ENCODE data around the gene LDHAL6B.

The LDHAL6B gene

DNA sequence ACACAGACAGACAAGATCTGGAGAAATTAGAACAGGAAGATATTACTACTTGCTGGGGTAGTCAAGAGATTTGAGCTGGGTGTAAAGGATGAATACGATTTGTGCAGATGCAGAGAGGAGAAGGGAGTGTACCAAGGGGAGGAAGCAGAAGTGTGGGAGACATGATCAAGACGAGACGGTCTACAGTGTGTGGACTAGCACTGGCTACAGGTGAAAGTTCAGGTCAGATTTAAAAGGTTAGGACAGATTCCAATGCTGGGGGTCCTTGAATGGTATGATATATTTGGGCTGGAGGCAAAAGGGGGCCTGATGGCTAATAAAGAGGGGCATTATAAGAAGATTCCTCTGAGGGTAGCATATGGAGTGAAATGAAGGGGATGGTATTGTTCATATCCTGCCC is 12.1 kb downstream of the LDHAL6B start:
- no peak for DNase-seq (ENCODE audit: low spot score)

DNA sequence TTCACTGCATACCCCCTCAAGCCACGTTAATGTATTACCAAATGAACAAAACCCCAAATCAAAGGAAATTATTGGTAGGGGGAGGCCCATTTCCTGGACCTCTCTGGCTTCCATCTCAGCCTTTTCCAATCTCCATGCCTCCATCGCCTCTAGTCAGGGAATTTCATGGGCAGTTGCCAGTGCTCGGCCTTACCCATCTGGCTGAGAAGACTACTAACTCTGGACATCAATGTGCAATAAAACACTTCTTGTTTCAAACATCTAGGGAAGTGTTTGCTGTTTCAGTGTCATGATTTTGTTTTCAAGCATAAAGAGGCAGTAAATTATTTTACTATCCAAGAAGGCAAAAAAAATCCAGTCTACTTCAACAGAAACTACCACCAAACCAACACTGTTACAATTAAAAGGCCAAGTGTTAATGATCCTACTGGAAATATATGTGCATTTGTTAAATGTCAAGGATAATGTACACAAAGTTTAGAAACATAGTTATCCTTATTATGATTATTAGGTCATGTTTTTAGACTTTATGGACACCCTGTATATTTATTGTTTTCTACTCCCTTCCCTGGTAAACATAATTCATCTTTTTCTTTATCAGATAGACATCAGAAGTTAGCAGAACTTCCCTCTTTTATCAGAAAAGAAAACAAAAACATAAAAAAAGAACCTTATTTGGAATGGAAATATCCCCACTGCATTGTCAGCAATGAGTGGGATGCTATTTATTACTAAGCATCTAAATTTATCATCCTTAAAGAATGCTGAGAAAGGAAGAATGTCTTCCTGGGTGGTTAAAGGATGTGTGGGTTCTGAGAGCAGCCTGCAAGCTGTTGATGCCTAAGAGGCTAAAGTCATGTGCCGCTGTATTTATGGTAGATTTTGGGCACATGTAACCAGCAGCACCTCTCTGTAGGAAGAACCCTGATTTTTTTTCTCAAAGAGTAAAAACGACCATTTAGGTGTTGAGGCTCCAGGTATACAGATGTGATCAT is 15.2 kb downstream of the LDHAL6B start:
- peak; percentile 77 for DNase-seq (ENCODE audit: low spot score)

DNA sequence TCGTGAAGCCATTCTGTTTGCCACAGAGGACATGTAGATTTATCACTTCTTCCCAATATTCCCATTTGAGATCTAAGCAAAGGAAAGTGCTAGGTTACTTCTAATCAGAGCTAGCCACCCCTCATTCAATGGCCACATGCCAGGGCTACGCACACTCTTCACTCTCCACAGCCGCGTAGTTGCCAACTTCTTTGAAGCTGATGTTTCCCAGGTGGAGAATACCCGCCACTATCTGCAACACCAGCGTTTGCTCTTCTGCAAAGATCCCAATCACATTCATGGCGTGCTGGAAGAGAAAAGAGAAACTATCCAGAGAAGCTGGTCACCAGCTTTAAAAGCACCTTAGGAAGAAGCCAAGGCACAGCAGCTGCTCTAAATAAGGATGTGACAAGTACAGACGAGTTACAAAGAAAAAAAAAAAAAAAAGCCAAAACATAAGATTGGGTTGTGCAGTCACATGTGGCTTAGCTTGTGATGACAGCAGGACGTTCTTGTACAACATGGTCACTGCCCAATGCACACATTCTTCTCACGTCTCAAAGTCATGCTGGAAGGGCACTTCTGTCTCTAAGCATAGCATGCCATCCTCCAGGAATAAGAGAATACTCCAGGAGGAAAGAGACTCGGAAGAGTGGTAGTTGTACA is 16.4 kb downstream of the LDHAL6B start:
- no peak for DNase-seq (ENCODE audit: low spot score)

DNA sequence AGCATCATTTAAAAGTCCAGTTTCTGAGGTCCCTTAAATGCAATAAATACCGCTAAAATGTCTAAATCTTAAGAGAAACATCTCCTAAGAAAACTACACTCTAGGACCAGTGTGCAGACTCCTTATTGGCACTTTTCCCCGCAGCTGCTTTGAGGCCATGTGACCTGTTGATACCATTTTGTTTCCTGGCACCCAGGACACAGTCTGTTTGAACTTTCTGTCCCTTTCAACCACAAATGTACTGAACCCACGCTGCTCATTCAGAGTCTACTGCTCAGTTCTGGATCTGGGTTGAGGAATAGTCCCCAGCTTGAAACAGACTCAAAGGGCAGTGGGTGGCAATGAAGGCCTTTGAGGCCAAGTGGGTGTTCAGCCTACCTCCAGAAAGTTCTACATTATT is 17.1 kb downstream of the LDHAL6B start:
- DNase-seq (ENCODE audit: low spot score) = no peak

DNA sequence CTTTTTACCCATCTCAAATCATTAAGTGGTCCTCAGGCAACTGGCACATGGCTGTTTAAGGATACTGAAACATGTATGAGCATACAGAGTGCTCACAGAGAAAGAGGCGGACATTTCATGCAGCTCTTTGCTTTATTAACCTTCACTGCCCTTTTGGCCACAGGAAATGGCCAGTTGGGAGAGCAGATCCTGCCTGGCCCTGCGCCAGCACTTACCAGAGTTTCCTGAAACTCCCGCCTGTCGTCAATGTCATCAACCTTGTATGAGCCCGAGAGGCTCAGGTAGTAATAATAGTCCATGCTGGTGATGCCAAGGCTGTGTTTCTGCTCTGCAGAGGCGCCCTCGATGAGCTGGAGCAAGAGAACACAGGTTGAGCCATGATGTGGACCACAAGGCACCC is 17.8 kb downstream of the LDHAL6B start:
- DNase-seq (ENCODE audit: low spot score) = no peak

DNA sequence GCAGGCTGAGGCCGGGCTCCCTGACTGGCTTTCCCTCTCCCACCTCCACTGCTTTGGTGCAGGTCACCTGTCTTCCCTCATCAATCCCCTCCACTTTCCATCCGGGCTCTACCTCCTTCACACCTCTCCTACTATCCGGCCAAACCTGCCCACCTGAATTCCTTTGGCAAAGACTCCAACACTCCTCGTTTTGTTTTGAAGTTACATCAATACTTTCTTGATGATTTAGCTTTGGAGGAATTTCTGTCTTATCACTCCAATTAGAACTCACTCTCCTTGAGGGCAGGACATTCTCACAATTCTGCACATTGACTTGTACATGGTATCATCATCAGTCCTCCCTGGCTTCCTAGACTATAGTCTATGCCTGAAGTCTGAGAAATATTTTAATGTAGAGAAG is 20.4 kb downstream of the LDHAL6B start:
- no peak for DNase-seq (ENCODE audit: low spot score)

DNA sequence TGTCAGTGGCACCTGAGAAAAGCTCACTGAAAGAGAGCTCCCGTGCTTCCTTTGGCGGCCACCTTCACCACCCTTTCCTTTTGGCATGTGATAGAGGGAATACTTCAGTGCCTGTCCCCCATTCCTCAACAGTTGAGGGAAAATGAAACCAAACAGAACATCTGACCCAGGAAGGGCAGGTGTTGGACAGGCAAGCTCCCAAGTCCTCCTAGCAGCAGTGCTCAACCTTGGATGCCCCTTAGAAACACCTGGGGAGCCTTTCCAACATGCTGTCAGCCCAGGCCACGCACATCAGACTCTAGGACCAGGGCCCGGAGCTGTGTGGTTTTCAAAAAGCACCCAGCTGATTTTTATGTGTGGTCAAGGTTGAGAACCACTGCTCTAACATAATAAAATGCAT is 22.4 kb downstream of the LDHAL6B start:
- DNase-seq (ENCODE audit: low spot score) = no peak

DNA sequence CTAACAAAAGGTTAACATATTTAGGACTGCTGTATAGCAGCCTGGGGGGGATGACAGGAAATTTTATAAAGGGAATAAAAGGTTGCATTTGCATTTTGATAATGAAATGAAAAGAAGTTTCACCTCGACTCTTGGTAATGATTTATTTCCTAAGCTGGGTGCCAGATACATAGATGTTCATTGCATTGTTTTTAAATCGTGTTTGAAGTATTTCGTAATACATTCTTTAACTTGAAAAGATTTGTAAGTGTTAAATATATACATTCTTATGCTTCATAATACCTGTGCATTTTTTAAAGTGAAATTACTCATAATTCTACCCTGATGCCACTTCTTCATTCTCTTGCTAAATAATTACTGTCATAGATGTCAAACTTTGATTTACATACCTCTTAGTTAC is 22.8 kb downstream of the LDHAL6B start:
- no peak for DNase-seq (ENCODE audit: low spot score)

DNA sequence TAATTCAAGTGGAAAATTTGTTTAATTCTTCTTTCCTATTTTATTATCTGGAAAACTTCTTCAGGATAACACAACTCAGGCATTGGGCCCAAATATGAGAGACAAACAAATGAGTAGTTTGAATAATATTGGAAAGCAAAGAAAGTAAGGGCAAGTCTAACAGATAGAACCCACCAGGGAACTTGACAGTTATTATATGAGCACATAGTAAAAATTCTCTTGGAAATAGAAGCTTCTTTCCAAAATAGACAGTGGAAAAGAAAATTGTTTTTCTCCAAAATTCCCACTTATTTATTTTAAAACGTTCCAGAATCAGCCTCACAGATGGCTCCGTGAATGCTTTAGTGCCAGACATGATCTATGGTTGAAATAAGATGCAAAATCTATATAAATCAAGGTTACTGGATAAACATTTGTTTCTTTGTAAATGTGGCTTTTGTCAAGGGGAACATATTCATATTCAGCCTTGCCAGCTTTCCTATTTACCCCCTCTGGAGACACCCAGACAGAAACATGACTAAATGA is 23.9 kb downstream of the LDHAL6B start:
- DNase-seq (ENCODE audit: low spot score) = no peak

DNA sequence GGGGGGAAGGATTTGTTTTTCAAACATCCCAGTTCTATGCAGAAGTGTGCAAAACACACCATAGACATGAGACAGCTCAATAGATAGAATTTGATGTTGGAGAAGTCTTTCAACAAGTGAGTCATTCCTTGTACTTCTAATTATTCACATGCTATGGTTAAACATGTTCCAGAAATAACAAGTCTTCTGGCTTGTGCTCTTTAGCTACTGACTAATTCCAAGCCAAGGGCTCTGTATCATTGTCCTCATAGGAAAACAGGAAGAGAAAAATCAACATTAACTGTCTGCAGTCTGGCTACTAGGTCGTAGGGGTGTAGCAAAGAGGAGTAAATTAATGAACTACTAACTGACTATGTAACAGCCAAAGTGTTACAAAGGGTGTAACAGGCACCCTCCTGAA is 25.8 kb downstream of the LDHAL6B start:
- no peak for DNase-seq (ENCODE audit: low spot score)

DNA sequence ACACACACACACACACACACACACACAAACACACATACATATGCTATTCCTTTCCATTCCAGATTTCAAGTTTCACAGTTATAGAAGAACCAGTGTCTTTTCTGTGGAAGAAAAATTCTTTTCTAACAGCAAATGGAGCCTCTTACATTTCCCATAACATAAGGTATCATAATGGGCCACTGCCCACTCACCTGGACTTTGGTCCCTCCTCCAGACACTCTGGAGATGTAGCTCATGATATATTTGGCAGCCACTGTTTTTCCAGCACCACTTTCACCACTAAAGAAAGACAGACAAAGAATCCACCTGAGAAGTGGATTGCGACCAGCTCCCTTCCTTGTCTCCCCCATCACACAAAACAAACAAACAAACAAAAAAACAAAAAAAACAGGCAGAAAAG is 29.8 kb downstream of the LDHAL6B start:
- DNase-seq (ENCODE audit: low spot score) = no peak

DNA sequence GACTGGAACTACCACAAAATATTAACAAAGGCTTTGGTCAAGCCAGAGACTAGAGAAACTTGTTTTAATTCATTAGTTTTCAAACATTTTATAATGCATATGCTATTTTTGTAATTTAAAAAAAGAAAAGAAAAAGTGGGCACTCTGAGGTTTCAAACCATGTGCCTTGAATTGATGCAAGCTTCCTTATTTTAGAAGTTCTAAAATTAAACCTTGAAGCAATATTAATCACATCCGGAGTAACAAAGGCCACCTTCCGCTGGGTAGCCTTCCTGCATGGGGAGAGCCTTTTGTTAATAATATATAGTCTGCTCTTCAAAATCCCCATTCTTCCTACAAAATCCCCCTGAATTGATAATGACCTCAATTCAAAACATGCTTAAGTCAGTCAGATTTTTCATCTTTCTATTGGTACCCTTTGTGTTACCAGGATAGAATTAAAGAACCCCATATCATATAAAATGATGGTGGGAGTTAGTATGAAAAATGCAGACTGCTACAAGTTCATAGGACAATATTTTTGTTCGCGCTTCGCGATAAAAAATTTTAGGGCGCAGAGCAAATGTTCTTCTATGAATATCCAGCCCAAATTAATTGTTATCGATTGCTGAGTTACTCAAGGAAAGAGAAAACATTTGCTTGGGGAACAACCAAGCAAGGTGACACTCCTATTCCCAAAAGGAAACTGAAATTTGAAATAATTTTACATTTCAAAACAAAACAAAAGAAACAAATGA is 30.6 kb downstream of the LDHAL6B start:
- no peak for DNase-seq (ENCODE audit: low spot score)

DNA sequence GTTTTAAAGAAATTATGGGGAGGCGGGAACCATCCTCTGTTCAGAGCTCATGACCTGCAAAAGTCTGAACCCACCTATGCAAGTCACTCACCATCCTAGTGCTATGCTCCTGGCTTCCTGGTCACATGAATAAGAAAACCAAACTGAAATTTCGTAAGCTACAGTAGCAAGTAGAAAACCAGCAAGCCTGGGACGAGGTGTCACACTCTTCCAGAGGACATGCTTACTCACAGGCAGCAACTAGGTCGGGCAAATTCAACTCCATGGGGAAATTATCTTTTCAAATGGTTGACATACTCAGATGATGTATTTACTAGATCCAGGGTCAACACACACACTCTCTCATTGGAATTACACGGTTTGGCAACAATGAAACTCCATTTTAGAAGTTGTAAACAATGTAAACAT is 31.3 kb downstream of the LDHAL6B start:
- DNase-seq (ENCODE audit: low spot score) = no peak

DNA sequence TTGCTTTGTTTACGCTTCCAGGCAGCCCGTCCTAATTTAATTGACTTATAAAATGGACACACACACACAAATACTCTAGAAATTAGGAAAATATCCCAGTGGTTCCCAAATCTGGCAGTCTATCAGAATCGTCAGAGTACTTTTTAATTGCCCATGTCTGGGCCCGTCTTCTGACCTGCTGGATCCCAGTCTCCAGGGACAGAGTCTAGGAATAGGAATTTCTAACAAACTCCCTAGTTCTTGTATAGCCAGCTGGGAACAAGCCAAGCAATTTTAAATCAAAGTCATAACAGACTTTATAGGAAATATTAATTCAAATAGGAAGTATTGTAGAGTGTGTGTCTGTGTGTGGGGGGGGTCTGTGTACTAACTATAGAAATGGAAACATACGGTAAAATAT is 33.4 kb downstream of the LDHAL6B start:
- no peak for DNase-seq (ENCODE audit: low spot score)

DNA sequence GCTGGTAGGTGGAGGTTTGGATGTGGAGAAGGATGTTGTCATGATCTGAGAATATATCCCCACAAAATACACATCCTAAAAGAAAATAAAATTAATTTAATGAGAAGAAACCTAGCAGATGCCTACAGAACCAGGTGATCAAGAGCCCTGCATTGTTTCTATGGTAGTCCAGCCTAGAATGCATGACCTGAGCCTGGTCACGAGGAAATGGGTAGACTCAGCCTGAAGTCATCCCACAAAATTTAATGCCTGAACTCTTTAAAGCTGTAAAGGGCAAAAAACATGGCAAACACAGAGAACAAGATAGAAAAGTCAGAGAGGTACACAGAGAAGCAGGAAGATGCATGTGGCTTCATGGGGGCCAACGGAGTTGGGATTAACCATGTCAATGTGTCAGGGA is 36.0 kb downstream of the LDHAL6B start:
- DNase-seq (ENCODE audit: low spot score) = no peak

DNA sequence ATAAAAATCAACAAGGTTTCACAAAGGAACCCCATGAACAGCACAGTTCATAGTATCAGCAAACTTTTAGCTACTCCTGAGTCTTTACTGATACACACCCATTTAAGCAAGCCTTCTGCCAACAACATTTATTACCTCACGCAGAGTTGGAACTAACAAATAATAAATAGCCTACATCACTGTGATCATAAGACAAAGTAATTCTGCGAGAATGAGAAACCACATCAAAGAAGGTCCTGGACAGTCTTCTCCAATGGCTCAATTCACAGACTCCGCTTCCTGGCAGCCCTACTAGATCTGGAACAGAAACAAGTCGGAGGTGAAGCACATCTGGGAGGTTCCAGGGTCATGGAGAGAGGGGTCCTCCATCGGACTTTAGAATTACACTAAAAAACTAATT is 37.0 kb downstream of the LDHAL6B start:
- no peak for DNase-seq (ENCODE audit: low spot score)

DNA sequence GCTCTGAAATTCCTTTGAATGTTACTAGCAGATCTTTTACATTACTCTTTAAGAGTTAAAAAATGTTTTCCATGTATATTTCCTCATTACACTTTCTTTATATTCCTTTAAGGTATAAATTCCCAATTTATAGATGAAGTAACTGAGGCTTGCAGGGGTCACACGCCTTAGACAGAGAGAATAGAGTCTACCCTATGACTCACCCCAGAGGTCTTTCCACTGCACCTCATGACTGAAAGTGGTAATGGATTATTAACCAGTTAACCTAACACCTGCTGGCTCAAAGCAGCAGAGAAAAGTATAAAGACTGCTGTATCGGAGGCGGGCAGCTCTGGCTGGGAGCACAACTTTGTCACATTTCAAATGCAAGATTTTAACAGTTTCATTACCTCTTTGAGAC is 37.7 kb downstream of the LDHAL6B start:
- no peak for DNase-seq (ENCODE audit: low spot score)

DNA sequence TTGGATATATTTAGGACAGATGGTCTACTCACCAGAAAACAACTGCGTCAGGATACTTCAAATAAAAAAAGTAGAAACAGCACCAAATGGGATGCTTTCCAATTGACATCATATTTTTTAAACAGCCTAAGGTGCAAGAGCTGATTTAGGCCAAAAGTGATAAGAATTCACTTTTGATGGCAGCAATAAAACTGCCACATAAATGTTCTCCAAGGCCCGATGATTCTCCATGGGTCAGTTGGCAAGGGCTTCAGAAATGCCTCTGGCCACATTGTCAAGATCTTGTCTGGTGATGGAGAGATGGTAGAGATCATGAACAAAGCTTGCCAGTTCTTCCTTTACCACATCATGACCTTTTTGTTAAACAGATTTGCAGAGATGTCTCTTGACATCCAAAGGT is 38.9 kb downstream of the LDHAL6B start:
- no peak for DNase-seq (ENCODE audit: low spot score)

DNA sequence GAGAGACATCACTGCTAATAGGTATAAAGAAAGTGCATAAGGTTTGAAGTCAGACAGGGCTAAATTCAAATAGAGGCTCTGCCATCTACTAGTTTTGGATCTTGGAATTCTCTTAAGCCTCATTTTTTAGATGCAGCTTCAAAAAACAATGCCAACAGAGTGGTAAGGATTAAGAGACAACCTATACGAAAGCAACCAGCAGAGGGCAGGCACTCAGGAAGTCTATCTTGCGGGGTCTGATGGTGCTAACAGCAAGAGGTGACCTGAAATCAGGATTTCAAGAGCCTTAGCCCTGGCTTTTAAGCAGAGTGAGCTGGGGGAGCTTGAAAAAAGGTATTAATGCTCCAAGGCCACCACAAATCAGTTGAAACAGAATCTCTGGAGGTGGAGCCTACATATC is 40.7 kb downstream of the LDHAL6B start:
- peak; percentile 67 for DNase-seq (ENCODE audit: low spot score)

DNA sequence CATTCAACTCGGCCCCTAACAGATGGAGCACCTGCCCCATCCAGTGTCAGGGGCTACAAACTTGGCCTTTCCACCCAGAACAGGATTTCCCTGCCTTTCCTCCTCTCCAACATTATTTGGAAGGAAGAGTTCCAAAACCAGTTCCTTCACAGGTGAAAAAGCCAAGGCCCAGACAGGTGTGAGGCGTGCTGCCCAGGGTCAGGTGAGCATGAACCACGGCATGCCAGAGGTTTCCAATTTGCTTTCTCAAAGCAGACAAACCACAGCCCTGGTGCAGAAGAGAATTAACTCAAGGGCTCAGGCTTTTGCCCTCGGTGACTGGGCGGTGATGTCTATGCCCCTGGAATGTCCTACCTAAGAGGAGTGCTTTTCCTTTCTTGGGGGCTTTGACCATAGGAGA is 43.2 kb downstream of the LDHAL6B start:
- DNase-seq (ENCODE audit: low spot score) = no peak

DNA sequence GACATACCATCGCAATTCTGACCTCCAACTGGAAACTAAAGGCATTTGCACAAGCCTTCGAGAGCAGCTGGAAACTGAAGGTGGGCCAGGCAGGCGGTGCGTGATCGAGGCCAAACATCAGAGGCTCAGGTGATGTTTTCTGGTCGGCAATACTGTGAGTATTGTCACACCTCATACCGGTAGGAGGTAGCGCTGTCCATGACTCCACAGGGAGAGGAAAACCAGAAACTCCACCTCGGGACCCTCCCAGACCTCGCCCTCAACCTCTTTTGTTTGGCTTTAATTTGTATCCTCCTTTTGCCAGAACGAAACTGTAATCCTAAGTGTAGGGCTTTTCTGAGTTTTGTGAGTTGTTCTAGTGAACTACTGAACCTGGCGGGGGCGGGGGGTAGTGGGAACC is 43.6 kb downstream of the LDHAL6B start:
- DNase-seq (ENCODE audit: low spot score) = no peak

DNA sequence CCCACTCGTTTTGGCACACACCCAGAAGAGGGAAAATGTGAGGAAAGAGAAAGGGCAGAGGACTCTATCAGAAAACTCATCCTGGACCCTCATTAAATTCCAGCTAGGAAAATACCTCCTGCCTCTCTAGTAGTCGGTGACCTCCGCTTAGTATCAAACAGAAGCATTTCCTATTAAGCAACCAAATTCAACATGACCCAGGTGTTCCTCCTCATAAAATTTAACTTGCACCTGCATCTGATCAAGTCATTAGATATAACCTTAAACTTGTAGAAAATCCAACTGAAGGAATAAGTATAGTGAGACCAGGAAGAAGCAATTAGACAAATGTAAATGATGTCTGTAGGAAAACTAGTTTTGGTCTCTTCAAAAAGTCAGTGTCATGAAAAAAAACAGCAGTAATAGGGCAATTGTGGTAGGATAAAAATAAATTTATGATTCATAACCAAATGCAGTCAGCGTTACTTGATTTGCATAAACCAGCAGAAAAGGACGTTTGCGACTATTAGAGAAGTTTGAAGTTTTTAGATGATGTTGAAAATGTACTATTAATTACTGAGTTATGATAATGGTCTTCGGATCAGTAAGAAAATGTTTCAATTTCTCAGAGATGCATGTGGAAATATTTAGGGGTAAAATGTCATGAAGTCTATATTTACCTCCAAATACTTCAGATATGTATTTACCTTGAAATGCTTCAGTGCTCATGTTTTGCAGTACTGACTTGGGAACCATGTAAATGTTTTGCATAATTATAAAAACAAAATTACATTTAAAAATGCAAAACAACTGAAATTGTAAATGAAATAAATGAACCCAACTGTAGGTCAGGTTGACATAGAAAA is 44.6 kb downstream of the LDHAL6B start:
- DNase-seq (ENCODE audit: low spot score) = no peak

All from RKO (cell line).